ENCODE measurements around the gene STK32C. TPM values are rescaled to one million over a fixed set of nuclear protein-coding genes. Genes with fewer than 3 reads are reported as not detected.

Gene STK32C
- total RNA-seq, 1 donor, result 6.7 TPM

GRCh38 chr10:132170561-132171361 is 137.0 kb downstream of the STK32C start:
- no peak for DNase-seq (ENCODE audit: low read depth)
- TF ChIP-seq, protein P1, sequence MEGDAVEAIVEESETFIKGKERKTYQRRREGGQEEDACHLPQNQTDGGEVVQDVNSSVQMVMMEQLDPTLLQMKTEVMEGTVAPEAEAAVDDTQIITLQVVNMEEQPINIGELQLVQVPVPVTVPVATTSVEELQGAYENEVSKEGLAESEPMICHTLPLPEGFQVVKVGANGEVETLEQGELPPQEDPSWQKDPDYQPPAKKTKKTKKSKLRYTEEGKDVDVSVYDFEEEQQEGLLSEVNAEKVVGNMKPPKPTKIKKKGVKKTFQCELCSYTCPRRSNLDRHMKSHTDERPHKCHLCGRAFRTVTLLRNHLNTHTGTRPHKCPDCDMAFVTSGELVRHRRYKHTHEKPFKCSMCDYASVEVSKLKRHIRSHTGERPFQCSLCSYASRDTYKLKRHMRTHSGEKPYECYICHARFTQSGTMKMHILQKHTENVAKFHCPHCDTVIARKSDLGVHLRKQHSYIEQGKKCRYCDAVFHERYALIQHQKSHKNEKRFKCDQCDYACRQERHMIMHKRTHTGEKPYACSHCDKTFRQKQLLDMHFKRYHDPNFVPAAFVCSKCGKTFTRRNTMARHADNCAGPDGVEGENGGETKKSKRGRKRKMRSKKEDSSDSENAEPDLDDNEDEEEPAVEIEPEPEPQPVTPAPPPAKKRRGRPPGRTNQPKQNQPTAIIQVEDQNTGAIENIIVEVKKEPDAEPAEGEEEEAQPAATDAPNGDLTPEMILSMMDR (IDR thresholded peaks at IDR 0.05; ENCODE audit: insufficient read depth, low read length), result no peak

DNA sequence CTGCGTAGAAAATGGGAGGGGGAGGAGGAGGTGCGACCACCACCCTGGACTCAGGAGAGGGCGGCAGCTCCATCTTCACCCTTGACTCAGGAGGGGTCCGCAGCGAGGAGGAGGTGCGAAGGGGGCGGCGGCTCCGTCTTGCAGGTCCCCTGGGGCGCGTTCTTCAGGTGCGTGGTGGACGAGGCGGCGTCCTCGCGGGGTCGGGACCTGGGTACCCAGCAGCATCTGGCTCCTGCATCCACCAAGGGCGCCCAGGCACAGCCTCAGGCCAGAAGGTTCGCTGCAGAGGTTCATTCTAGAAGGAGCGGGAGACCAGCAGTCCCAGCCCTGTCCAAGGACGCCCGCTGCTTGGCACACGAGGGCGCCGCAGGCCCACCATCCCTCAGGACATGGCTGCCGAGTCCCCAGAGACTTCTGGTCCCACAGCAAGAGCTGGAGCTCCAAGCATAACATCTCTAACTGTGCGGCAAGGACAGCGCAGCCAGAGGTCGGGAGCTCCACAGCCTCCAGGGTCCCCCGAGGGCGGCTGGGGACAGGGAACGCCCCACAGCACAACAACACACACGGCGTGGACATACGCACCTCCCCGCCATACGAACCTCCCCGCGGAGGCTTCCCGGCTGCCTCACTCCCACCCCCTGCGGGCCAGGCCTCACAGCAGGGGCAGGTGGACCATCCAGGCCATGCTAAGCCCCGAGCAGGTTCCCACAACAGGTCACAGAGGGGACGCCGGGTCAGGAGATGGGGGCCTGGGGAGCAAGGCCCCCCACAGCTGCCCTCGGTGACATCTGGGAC is 137.8 kb downstream of the STK32C start:
- TF ChIP-seq, protein P1 (IDR thresholded peaks at IDR 0.05; ENCODE audit: insufficient read depth, low read length), result no peak
- DNase-seq (ENCODE audit: low read depth), result no peak
- H3K4me3 ChIP-seq (ENCODE audit: low read depth, low read length), result no peak overlapping the region

More at GRCh38 chr10:132170561-132171361, 137.0 kb downstream of the STK32C start:
- H3K4me3 ChIP-seq (ENCODE audit: low read depth, low read length), result no peak overlapping the region

DNA sequence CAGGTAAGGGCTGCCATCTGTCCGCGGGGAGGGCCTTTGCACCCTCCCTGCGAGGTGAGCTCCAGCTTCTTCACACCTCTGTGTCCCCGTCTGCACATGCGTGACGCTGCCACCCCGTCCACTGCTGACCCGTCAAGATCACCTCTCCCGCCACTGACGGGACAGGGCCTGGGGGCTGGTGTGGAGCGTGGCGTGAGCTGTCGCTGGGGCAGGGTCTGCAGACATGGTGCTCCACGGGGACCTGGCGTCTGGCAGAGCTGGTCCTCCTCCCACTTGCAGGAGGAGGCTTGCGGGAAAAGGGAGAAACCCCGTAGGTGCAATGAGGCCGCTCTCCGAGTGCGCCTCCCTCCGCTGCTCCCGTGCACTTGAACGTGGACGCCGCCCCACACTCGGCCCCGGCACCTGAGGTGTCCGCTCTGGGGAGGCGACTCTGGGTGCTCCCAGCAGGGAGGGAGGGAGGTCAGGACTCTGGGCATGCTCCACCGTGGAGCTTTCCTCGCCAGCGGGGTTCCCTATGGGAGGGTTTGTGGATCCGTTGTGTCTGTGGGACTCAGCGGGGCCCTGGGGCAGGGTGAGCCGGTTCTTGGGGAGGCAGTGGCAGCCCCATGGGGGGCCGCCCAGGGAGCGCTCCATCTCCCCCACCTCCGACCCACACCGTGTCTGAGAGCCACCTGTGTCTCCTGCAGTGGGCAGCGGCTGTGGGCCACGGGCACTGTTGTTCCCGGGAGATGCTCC is 138.6 kb downstream of the STK32C start:
- DNase-seq (ENCODE audit: low read depth), result no peak
- H3K4me3 ChIP-seq (ENCODE audit: low read depth, low read length), result no peak overlapping the region
- TF ChIP-seq, protein P1 (IDR thresholded peaks at IDR 0.05; ENCODE audit: insufficient read depth, low read length), result no peak

GRCh38 chr10:132168571-132169030 is 139.1 kb downstream of the STK32C start:
- TF ChIP-seq, protein P1 (IDR thresholded peaks at IDR 0.05; ENCODE audit: insufficient read depth, low read length), result no peak
- H3K4me3 ChIP-seq (ENCODE audit: low read depth, low read length), result no peak overlapping the region
- DNase-seq (ENCODE audit: low read depth), result no peak

- TF ChIP-seq, protein P1 (IDR thresholded peaks at IDR 0.05; ENCODE audit: insufficient read depth, low read length), result no peak
- no peak for DNase-seq (ENCODE audit: low read depth)
- no peak overlapping the region for H3K4me3 ChIP-seq (ENCODE audit: low read depth, low read length)
These were observed 139.8 kb downstream of the STK32C start for GRCh38 chr10:132167976-132168375.

DNA sequence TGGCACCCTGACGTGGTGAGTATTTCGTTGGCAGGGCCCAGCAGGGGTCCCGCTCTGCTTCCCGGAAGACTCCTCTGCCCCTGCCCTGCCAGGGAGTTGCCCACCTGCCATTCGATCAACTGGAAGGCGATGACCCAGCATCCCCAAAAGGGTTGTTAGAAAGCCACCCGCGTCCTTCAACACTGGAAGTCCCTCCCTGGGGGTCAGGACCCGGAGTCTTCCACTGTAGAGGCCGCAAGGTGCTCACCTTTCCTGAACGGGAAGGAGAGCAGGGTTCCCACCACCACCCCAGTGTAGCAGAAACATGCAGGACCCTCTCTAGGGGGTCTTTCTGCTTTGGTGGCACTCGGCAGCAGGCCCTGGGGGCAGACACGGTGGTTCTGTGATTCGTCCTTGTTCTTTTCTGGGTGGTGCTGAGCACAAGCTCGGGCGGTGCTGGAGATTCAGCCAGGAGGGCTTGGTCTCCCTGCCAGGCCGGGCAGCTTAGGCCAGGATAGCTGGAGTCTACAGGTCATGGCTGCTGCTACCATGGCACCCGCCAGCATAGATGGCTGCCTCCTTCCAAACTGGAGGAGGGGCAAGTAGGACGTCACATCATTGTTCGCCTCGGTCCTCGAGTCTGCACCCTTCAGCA is 140.6 kb downstream of the STK32C start:
- TF ChIP-seq, protein P1 (IDR thresholded peaks at IDR 0.05; ENCODE audit: insufficient read depth, low read length), result no peak
- H3K4me3 ChIP-seq (ENCODE audit: low read depth, low read length), result no peak overlapping the region
- no peak for DNase-seq (ENCODE audit: low read depth)
